Activated CD8-positive, alpha-beta memory T cell treated with anti-CD3 and anti-CD28 coated beads for 36 hours (primary cell): ENCODE results near the gene PUM1. TPM values are rescaled to one million over a fixed set of nuclear protein-coding genes. Genes with fewer than 3 reads are reported as not detected.
"Not testable (repeated sequence)": the region's sequence is repeated elsewhere in the genome, so short reads cannot be mapped to it uniquely, and the experiment has no call there.

ENCODE experiments used
- CTCF ChIA-PET: fragments of 350-600 bp; sonication (Branson Sonifier 250); formaldehyde crosslinking; loops from one replicate; lab custom pipeline; 2021; ENCODE audit warnings: antibody characterized with exemption; lab: Charles Lee
- POLR2A ChIA-PET: fragments of 350-600 bp; sonication (Branson Sonifier 250); formaldehyde crosslinking; loops from one replicate; lab custom pipeline; 2021; ENCODE audit warnings: antibody characterized with exemption; lab: Charles Lee
- total RNA-seq, 2 experiments: library from RNA; stranded (reverse); gene quantifications; one replicate each; pipeline ENCODE4 v1.2.3, GENCODE V29; 2021

Gene PUM1
- total RNA-seq, 2 experiments from 2014 or later = 94.9 to 104 TPM

GRCh38 chr1:30950700-30951099, 114.8 kb downstream of the PUM1 start:
- POLR2A ChIA-PET = no interaction called here
- CTCF ChIA-PET = no interaction called here

DNA sequence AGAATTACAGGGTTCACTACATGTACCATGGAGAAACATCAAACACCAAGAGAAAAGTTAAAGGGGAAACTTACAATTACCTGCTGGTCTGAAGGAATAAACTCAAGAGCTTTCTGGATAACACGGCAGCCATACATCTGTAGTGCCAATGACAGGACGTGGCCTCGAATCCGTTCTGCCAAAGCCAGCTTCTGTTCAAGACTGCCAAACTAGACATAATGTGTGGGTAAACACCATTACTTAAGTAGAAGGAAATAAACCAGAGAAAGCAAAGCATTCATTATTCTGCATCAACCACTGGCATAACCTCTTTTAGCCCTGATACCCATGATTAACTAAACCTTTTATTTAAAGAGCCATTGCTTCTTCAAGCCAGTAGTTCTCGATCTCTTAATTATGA, 115.5 kb downstream of the PUM1 start:
- ChIA-PET POLR2A (no interaction called here), CTCF (no interaction called here)

GRCh38 chr1:30949487-30949838, 116.1 kb downstream of the PUM1 start:
- POLR2A ChIA-PET, CTCF ChIA-PET: not testable (repeated sequence)

DNA sequence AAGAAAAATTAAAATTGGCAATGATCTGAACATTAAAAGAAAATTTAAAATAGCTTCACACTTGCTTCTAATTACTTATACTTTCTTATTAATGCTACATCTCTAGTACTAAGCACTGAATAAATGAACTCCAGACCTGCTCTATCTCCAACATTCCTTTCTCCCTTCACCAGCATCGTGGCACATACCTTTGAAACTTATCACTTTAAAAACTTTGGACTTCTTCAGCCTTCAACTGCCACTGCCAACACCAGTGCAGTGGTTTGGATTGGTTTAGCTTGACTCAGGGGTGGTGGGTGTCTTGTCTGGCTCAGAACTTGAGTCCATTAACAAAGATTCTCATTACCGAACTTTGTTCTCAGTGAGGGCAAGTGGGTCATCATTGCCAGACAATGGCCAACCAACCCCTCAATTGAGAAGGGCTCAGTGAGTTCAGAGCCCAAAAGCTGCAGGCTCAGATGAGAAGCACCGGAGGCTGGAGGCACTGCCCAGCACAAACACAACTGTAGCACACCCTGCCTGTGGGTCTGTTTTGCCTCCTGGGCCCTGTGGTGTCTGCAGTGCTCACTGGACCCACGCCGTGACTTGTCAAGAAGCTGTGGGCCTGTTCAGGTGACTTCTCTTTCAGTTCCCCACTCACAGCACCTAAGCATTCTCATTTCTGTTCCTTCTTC, 116.6 kb downstream of the PUM1 start:
- CTCF ChIA-PET = interaction anchor here (1.0 kb wide), 1 partner anchor 147 kb away, joined by 3 read pairs; no protein-coding TSS in a partner anchor

DNA sequence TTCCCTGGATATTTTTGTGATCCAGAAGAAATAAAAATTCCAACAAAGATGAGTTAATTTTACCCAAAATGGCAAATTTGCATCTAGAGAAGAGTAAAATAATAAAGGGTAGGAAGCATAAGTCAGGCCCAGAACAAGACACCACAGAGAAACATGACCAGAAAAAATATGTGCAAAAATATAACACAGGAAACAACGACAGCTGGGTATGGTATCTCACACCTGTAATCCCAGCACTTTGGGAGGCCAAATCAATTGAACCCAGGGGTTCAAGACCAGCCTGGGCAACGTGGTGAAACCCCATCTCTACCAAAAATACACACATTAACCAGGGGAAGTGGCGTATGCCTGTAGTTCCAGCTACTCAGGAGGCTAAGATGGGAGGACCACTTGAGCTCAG, 117.2 kb downstream of the PUM1 start:
- CTCF ChIA-PET = interaction anchor here (1.0 kb wide), 1 partner anchor 146 kb away, joined by 3 read pairs; no protein-coding TSS in a partner anchor
- POLR2A ChIA-PET = no interaction called here

More for the DNA sequence above, 116.6 kb downstream of the PUM1 start:
- POLR2A ChIA-PET = not testable (repeated sequence)

GRCh38 chr1:30947212-30947611, 118.3 kb downstream of the PUM1 start:
- ChIA-PET CTCF (interaction anchor here (1.0 to 1.5 kb wide), 2 partner anchors 41 to 167 kb away, joined by 3 read pairs; no protein-coding TSS in a partner anchor), POLR2A (no interaction called here)

- ChIA-PET CTCF (interaction anchor here (0.6 to 1.0 kb wide), 3 partner anchors 141 to 1652 kb away, joined by 3 read pairs; no protein-coding TSS in a partner anchor), POLR2A (no interaction called here)
Measured at GRCh38 chr1:30942326-30942963, 123.1 kb downstream of the PUM1 start.

DNA sequence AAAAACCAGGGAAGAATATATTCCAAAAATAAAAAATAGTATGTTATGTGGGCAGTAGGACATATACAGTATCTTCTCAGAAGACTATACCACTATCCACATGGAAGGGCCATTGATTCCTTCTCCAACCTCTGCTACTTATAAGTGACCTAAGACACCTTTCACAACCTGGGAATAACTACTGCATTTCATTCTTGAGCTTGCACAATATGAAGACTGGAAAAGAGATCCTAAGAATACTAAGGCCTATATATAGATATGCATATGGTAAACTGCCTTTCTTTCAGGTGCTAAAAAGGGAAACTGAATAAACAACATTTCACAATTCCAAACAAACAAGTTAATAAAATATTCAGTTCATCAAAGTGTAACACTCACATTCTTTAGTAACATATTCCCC, 125.0 kb downstream of the PUM1 start:
- ChIA-PET CTCF (no interaction called here), POLR2A (no interaction called here)

- ChIA-PET POLR2A (no interaction called here), CTCF (no interaction called here)
Measured at GRCh38 chr1:30936541-30937171, 128.9 kb downstream of the PUM1 start.

DNA sequence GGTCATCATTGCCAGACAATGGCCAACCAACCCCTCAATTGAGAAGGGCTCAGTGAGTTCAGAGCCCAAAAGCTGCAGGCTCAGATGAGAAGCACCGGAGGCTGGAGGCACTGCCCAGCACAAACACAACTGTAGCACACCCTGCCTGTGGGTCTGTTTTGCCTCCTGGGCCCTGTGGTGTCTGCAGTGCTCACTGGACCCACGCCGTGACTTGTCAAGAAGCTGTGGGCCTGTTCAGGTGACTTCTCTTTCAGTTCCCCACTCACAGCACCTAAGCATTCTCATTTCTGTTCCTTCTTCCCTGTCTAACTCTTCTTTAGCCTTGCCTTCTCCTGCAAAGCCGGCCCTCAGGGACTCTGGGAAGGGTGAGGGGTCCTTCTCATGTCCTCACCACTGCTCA, 129.8 kb downstream of the PUM1 start:
- POLR2A ChIA-PET = not testable (repeated sequence)
- CTCF ChIA-PET = interaction anchor here (0.5 to 1.1 kb wide), 2 partner anchors 153 to 1900 kb away, joined by 3 read pairs; no protein-coding TSS in a partner anchor

GRCh38 chr1:30934613-30935012, 130.9 kb downstream of the PUM1 start:
- CTCF ChIA-PET = interaction anchor here (1.5 kb wide), 1 partner anchor 133 kb away, joined by 6 read pairs; no protein-coding TSS in a partner anchor
- POLR2A ChIA-PET = no interaction called here

- ChIA-PET POLR2A (no interaction called here), CTCF (interaction anchor here (1.5 kb wide), 1 partner anchor 132 kb away, joined by 6 read pairs; no protein-coding TSS in a partner anchor)
Measured at GRCh38 chr1:30933874-30934252, 131.7 kb downstream of the PUM1 start.

DNA sequence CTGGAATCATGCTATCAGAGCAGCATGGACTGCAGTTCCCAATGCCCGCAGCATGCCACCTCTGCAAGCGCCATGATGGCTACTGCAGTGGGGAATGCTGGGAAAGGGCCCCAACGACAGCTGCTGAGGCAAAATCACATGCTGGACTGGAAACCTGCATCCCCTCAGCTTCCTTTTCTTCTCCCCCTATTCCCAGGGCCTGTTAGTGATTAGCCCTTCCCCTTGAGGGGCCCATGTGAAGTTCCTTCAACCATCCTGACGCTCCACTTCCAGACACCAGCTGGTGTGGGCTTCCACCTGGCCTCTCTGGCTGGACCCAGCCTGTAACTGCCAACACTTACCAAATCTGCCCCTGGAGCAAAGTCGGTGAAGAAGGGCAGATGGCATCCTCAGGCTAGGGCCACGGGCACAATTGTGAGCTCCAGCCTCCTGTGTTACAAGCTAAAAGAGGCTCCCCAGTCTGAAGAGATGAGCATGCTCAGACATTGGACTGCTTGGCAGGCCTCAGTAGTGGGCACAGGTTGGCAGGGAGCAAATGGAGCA, 134.8 kb downstream of the PUM1 start:
- ChIA-PET POLR2A (no interaction called here), CTCF (interaction anchor here (0.6 to 2.2 kb wide), 2 partner anchors 10 to 129 kb away, joined by 3 to 6 read pairs; no protein-coding TSS in a partner anchor)

GRCh38 chr1:30929944-30930525, 135.5 kb downstream of the PUM1 start:
- POLR2A ChIA-PET = no interaction called here
- CTCF ChIA-PET = interaction anchor here (1.9 to 2.6 kb wide), 3 partner anchors 19 to 211 kb away, joined by 6 to 21 read pairs (median 12); no protein-coding TSS in a partner anchor

GRCh38 chr1:30929135-30929889, 136.2 kb downstream of the PUM1 start:
- POLR2A ChIA-PET = no interaction called here
- CTCF ChIA-PET = interaction anchor here (0.7 to 2.6 kb wide), 10 partner anchors 10 to 210 kb away, joined by 3 to 21 read pairs (median 5); no protein-coding TSS in a partner anchor

- POLR2A ChIA-PET = no interaction called here
- CTCF ChIA-PET = interaction anchor here (0.7 to 2.6 kb wide), 9 partner anchors 10 to 210 kb away, joined by 3 to 21 read pairs (median 6); no protein-coding TSS in a partner anchor
Measured at GRCh38 chr1:30928789-30929134, 136.8 kb downstream of the PUM1 start.

DNA sequence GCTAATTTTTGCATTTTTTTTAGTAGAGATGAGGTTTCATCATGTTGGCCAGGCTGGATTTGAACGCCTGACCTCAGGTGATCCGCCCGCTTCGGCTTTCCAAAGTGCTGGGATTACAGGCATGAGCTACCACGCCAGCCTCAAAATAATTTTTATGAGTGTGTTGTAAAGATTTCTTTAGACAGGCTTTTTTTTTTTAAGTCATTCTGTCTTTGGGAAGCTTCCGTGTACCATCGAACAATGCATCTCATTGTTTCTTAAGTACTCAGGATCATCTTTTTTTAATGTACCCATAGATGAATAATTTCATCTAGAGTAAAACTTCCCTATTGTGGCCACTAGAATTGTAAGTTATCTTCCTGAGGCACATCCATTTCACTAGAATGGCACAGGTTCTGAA, 137.3 kb downstream of the PUM1 start:
- ChIA-PET CTCF (interaction anchor here (0.7 to 2.6 kb wide), 8 partner anchors 9 to 209 kb away, joined by 3 to 21 read pairs (median 7); no protein-coding TSS in a partner anchor), POLR2A (no interaction called here)

DNA sequence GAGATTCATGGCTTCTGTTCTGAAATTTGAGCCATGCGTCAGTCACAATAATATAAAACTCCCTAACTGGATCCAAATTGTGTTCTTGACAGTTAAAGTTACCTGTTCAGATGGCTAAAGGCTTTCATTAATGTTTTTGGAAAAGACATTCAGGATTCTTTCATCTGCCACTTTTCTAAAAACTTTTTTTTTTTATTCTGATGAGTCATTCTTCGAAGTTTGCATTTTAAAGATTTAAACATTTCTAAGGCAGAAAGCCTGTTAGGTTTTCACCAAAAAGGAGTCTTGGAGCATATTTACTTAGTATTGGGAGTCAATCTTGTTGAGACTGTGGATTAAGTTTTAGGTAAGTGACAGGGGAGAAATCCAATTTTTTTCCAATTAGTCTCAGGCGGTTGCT, 138.1 kb downstream of the PUM1 start:
- ChIA-PET POLR2A (no interaction called here), CTCF (interaction anchor here (1.7 to 2.6 kb wide), 2 partner anchors 125 to 145 kb away, joined by 11 to 21 read pairs; no protein-coding TSS in a partner anchor)
